ENCODE data around the gene HRH3. TPM values are rescaled to one million over a fixed set of nuclear protein-coding genes. Genes with fewer than 3 reads are reported as not detected.

Gene HRH3
- total RNA-seq, 1 donor from 2014 or later, result not detected

GRCh38 chr20:62175711-62176110, 44.4 kb downstream of the HRH3 start:
- Mint-ChIP-seq H3K4me3 (ENCODE audit: unreplicated experiment) (no peak overlapping the region), H3K27ac (ENCODE audit: unreplicated experiment) (no peak overlapping the region), H3K9me3 (ENCODE audit: unreplicated experiment) (no peaks in the 10 kb centered on the region), H3K36me3 (ENCODE audit: low read depth, unreplicated experiment) (peaks cover 21% of the 10 kb centered on the region), H3K4me1 (ENCODE audit: unreplicated experiment) (peaks cover 5% of the 10 kb centered on the region), H3K27me3 (ENCODE audit: unreplicated experiment) (peaks cover 6% of the 10 kb centered on the region)
- TF ChIP-seq CTCF (IDR thresholded peaks at IDR 0.05; ENCODE audit: unreplicated experiment), result no peak
- no peak for DNase-seq (ENCODE audit: low spot score)

GRCh38 chr20:62174870-62175624, 45.0 kb downstream of the HRH3 start:
- no peak for TF ChIP-seq CTCF (IDR thresholded peaks at IDR 0.05; ENCODE audit: unreplicated experiment)
- DNase-seq (ENCODE audit: low spot score), result no peak
- H3K27me3 Mint-ChIP-seq (ENCODE audit: unreplicated experiment), result peaks cover 6% of the 10 kb centered on the region
- peaks cover 21% of the 10 kb centered on the region for H3K36me3 Mint-ChIP-seq (ENCODE audit: low read depth, unreplicated experiment)
- H3K4me1 Mint-ChIP-seq (ENCODE audit: unreplicated experiment), result peaks cover 5% of the 10 kb centered on the region
- H3K4me3 Mint-ChIP-seq (ENCODE audit: unreplicated experiment), result peak overlapping the region; percentile 54
- H3K27ac Mint-ChIP-seq (ENCODE audit: unreplicated experiment), result peak overlapping the region; percentile 36
- H3K9me3 Mint-ChIP-seq (ENCODE audit: unreplicated experiment), result no peaks in the 10 kb centered on the region

- DNase-seq (ENCODE audit: low spot score), result no peak
- peaks cover 20% of the 10 kb centered on the region for H3K36me3 Mint-ChIP-seq (ENCODE audit: low read depth, unreplicated experiment)
- TF ChIP-seq CTCF (IDR thresholded peaks at IDR 0.05; ENCODE audit: unreplicated experiment), result no peak
- H3K4me1 Mint-ChIP-seq (ENCODE audit: unreplicated experiment), result peaks cover 5% of the 10 kb centered on the region
- peak overlapping the region; percentile 36 for H3K27ac Mint-ChIP-seq (ENCODE audit: unreplicated experiment)
- H3K27me3 Mint-ChIP-seq (ENCODE audit: unreplicated experiment), result peaks cover 7% of the 10 kb centered on the region
- H3K4me3 Mint-ChIP-seq (ENCODE audit: unreplicated experiment), result no peak overlapping the region
- H3K9me3 Mint-ChIP-seq (ENCODE audit: unreplicated experiment), result no peaks in the 10 kb centered on the region
These were observed 45.9 kb downstream of the HRH3 start for GRCh38 chr20:62174021-62174804.

DNA sequence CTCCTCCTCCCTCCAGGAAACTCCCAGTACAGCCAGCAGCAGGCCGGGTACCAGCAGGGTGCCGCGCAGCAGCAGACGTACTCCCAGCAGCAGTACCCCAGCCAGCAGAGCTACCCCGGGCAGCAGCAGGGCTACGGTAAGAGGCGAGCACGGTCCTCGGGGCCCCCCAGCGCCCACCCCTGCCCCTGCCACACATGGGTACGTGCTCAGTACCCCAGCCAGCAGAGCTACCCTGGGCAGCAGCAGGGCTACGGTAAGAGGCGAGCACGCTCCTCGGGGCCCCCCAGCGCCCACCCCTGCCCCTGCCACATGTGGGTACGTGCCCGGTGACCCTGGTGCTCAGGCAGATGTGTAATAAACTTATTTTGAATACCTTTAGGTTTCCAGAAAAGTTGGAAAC, 47.4 kb downstream of the HRH3 start:
- Mint-ChIP-seq H3K4me3 (ENCODE audit: unreplicated experiment) (no peak overlapping the region), H3K27ac (ENCODE audit: unreplicated experiment) (no peak overlapping the region), H3K4me1 (ENCODE audit: unreplicated experiment) (peaks cover 5% of the 10 kb centered on the region), H3K36me3 (ENCODE audit: low read depth, unreplicated experiment) (peaks cover 17% of the 10 kb centered on the region), H3K27me3 (ENCODE audit: unreplicated experiment) (peaks cover 10% of the 10 kb centered on the region), H3K9me3 (ENCODE audit: unreplicated experiment) (no peaks in the 10 kb centered on the region)
- no peak for DNase-seq (ENCODE audit: low spot score)
- no peak for TF ChIP-seq CTCF (IDR thresholded peaks at IDR 0.05; ENCODE audit: unreplicated experiment)

DNA sequence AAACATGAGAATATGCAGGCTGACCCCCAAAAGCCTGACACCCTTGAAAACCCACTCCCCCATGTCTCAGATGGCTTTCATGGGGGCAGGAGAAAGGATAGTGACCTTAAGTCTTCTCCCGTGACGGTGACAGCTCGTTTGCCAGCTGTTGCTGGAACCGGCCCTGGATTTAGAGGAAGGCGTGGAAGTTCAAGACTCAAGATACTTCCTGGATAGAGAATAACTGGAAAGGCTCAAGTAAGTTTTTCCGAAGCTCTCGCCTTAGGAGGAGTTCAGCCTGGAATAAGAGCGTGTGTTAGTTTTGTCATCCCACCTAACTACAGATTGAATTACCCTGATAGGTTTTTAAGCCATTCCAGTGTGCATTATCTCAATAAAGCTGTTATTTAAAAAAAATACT, 48.8 kb downstream of the HRH3 start:
- Mint-ChIP-seq H3K36me3 (ENCODE audit: low read depth, unreplicated experiment) (peaks cover 16% of the 10 kb centered on the region), H3K9me3 (ENCODE audit: unreplicated experiment) (no peaks in the 10 kb centered on the region)

More for the DNA sequence above, 48.8 kb downstream of the HRH3 start:
- Mint-ChIP-seq H3K4me3 (ENCODE audit: unreplicated experiment) (peak overlapping the region; percentile 14), H3K27me3 (ENCODE audit: unreplicated experiment) (peaks cover 10% of the 10 kb centered on the region), H3K27ac (ENCODE audit: unreplicated experiment) (peak overlapping the region; percentile 4), H3K4me1 (ENCODE audit: unreplicated experiment) (peaks cover 5% of the 10 kb centered on the region)
- no peak for TF ChIP-seq CTCF (IDR thresholded peaks at IDR 0.05; ENCODE audit: unreplicated experiment)
- DNase-seq (ENCODE audit: low spot score), result no peak
